HEK293T (cell line): ENCODE data around the gene VDR.

Experiments used
- CTCF ChIA-PET: fragments of 350-600 bp; formaldehyde crosslinking; extraction: SDS; loops from one replicate; lab custom pipeline; 2021; ENCODE audit warnings: antibody characterized with exemption, inconsistent platforms; lab: Yijun Ruan, JAX
- POLR2A ChIA-PET: fragments of 350-600 bp; formaldehyde crosslinking; extraction: SDS; loops from one replicate; lab custom pipeline; 2020; ENCODE audit warnings: antibody characterized with exemption, inconsistent platforms; lab: Yijun Ruan, JAX
- DNase-seq: peaks from one replicate; pipeline ENCODE4 v3.0.0; 2012; ENCODE audit warnings: mixed read lengths; ENCODE audit errors: extremely low spot score
- ARNT ChIP-seq: fragments of 450-650 bp; IDR thresholded peaks from 2 replicates; pipeline ENCODE4 v1.6.1; 2017; ENCODE audit warnings: mild to moderate bottlenecking
- BHLHE40 ChIP-seq: fragments of 450-650 bp; IDR thresholded peaks from 2 replicates; pipeline ENCODE4 v1.6.1; 2016; ENCODE audit warnings: mild to moderate bottlenecking, moderate library complexity, borderline replicate concordance
- CTBP1 ChIP-seq: fragments of 450-650 bp; IDR thresholded peaks from 2 replicates; pipeline ENCODE4 v1.6.1; 2016; ENCODE audit warnings: borderline replicate concordance
- ELF4 ChIP-seq: fragments of 450-650 bp; IDR thresholded peaks from 2 replicates; pipeline ENCODE4 v1.6.1; 2017; ENCODE audit warnings: antibody characterized with exemption
- FOXA1 ChIP-seq: fragments of 450-650 bp; IDR thresholded peaks from 2 replicates; pipeline ENCODE4 v1.6.1; 2016; ENCODE audit warnings: mild to moderate bottlenecking
- FOXK2 ChIP-seq: fragments of 450-650 bp; IDR thresholded peaks from 2 replicates; pipeline ENCODE4 v1.6.1; 2016; ENCODE audit warnings: mild to moderate bottlenecking
- FOXM1 ChIP-seq: fragments of 450-650 bp; IDR thresholded peaks from 2 replicates; pipeline ENCODE4 v1.6.1; 2017; ENCODE audit warnings: mild to moderate bottlenecking, borderline replicate concordance
- HDGF ChIP-seq: fragments of 450-650 bp; IDR thresholded peaks from 2 replicates; pipeline ENCODE4 v1.6.1; 2017; ENCODE audit warnings: antibody characterized with exemption, borderline replicate concordance
- L3MBTL2 ChIP-seq: fragments of 450-650 bp; conservative IDR thresholded peaks from 2 replicates; pipeline ENCODE4 v1.6.1; 2016; ENCODE audit warnings: mild to moderate bottlenecking
- LEF1 ChIP-seq: fragments of 450-650 bp; IDR thresholded peaks from 2 replicates; pipeline ENCODE4 v1.6.1; 2017; ENCODE audit warnings: mild to moderate bottlenecking, borderline replicate concordance
- NFRKB ChIP-seq: fragments of 450-650 bp; IDR thresholded peaks from 2 replicates; pipeline ENCODE4 v1.6.1; 2016; ENCODE audit warnings: mild to moderate bottlenecking, moderate library complexity
- PKNOX1 ChIP-seq: fragments of 450-650 bp; IDR thresholded peaks from 2 replicates; pipeline ENCODE4 v1.6.1; 2016
- SP1 ChIP-seq: fragments of 450-650 bp; IDR thresholded peaks from 2 replicates; pipeline ENCODE4 v1.6.1; 2017
- SUZ12 ChIP-seq: fragments of 450-650 bp; IDR thresholded peaks from 2 replicates; pipeline ENCODE4 v1.6.1; 2016; ENCODE audit warnings: mild to moderate bottlenecking
- TARDBP ChIP-seq: fragments of 450-650 bp; IDR thresholded peaks from 2 replicates; pipeline ENCODE4 v1.6.1; 2016
- ZNF384 ChIP-seq: fragments of 450-650 bp; IDR thresholded peaks from 2 replicates; pipeline ENCODE4 v1.6.1; 2016

Gene VDR

GRCh38 chr12:47876440-47876960, 28.3 kb downstream of the VDR start:
- DNase-seq: no peak
- TF ChIP-seq FOXM1: no peak
- POLR2A ChIA-PET: no interaction called here
- CTCF ChIA-PET: no interaction called here

DNA sequence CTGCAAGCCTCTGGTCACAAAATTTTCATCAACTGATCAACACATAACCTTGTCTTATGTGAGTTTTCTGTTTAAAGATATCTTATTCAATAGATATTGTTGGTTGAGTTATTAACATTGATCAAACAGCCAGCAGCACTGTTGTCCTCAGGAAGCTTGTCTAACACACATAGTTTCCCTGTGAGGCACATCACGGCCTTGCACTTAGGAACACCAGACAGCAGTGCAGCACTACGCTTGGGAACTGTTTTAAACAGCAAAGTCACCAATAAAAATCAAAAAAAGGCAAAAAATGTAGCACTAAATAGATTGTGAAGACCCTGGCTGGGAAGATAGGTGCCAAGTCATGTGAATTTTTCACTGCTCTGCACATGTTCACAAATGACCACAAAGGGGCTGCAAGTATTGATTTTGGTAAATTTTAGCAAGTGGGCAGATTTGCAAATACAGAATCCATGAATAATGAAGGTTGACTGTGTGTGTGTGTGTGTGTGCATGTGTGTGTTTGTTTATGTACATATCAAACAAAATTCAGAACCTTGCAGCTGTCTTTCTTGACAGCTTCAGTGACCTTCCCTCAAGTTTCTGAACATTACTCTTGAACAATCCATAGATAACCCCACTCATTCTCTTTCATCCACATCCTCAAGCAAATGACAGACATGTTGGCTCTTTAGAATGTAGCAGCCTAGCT, 28.9 kb downstream of the VDR start:
- no peak for DNase-seq
- CTCF ChIA-PET: no interaction called here
- no peak for TF ChIP-seq CTBP1
- no peak for TF ChIP-seq SUZ12
- no peak for TF ChIP-seq TARDBP
- POLR2A ChIA-PET: no interaction called here

- no peak for TF ChIP-seq SUZ12
- no peak for TF ChIP-seq ELF4
- TF ChIP-seq TARDBP: no peak
- TF ChIP-seq CTBP1: no peak
- TF ChIP-seq LEF1: no peak
- TF ChIP-seq HDGF: no peak
- TF ChIP-seq ZNF384: no peak
- TF ChIP-seq FOXK2: no peak
- no peak for TF ChIP-seq L3MBTL2
- DNase-seq: no peak
- POLR2A ChIA-PET: no interaction called here
- CTCF ChIA-PET: interaction anchor here (0.5 to 0.6 kb wide), 3 partner anchors 76 to 324 kb away, joined by 3 read pairs; no protein-coding TSS in a partner anchor
Observed at GRCh38 chr12:47874316-47874715, 30.5 kb downstream of the VDR start.

DNA sequence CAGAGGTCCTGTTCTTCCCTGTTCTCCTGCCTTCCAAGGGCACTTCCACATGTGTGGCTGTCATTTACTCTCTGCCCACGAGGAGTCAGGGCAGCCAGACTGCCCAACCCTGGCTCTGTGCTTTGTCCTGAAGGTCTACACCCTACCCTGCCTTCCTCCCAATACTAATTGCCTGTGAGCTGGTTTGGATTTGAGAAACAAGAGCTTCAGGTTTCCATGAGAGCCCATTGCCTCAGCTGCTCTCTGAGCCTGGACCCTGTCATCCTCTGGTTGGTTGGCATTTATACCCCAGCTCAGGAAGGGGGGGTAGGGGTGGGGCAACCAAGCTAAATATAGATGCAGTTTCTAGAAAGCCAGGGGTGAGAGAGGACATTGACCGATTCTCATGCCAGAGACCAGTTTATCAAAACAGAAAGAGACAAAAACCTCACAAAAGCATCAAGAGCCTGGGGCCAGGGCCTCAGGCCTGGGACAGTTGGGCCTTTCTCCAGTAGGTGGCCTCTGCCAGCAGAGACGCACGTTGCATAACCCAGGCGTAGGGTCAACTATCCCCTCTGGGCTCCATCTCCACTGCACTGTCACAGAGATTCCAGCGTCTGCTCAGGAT, 34.5 kb downstream of the VDR start:
- ChIA-PET POLR2A (no interaction called here), CTCF (interaction anchor here (0.5 to 1.7 kb wide), 6 partner anchors 9 to 79 kb away, joined by 3 to 10 read pairs (median 4); no protein-coding TSS in a partner anchor)
- TF ChIP-seq ZNF384: no peak
- no peak for TF ChIP-seq CTBP1
- no peak for TF ChIP-seq TARDBP
- no peak for TF ChIP-seq SP1
- TF ChIP-seq PKNOX1: no peak
- no peak for TF ChIP-seq BHLHE40
- TF ChIP-seq ELF4: no peak
- TF ChIP-seq HDGF: no peak
- no peak for TF ChIP-seq FOXM1
- no peak for TF ChIP-seq FOXA1
- TF ChIP-seq NFRKB: no peak
- no peak for TF ChIP-seq ARNT
- no peak for TF ChIP-seq FOXK2
- TF ChIP-seq LEF1: no peak
- TF ChIP-seq SUZ12: no peak
- TF ChIP-seq L3MBTL2: no peak
- peak; percentile 55 for DNase-seq

DNA sequence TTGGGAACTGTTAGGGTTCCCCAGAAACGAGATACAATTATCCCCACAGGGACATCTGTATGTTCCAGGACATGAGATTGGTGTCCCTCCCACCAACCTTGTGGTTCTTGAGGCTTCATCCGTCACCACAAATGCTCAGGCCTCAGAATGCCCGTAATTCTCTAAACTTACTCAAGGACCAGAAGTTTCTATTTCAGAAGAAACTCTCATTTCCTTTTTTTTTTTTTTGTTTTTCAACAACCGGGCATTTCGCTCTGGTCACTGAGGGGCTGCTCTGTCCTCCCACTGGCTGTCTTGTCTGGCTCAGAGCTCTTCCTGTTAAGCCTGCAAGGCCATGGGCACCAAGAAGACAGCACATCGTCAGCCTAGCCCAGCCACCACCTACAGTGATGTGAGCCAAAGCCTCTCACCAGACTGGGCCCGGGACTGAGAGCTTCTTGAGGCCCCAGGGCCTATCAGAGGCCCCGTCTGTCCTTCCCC, 36.2 kb downstream of the VDR start:
- ChIA-PET CTCF (no interaction called here), POLR2A (no interaction called here)
- DNase-seq: no peak

GRCh38 chr12:47868041-47868440, 36.8 kb downstream of the VDR start:
- ChIA-PET POLR2A (no interaction called here), CTCF (no interaction called here)
- no peak for DNase-seq
- TF ChIP-seq FOXM1 (no peak), L3MBTL2 (no peak), HDGF (no peak), ELF4 (no peak), FOXK2 (no peak), FOXA1 (no peak), BHLHE40 (no peak), CTBP1 (no peak)

More for the DNA sequence above, 36.2 kb downstream of the VDR start:
- TF ChIP-seq NFRKB (no peak), FOXM1 (no peak), ARNT (no peak), FOXK2 (no peak), PKNOX1 (no peak), SP1 (no peak), HDGF (no peak), BHLHE40 (no peak), L3MBTL2 (no peak), TARDBP (no peak), ELF4 (no peak)

GRCh38 chr12:47867495-47867941, 37.3 kb downstream of the VDR start:
- DNase-seq: no peak
- TF ChIP-seq HDGF (no peak), FOXA1 (no peak), ELF4 (no peak), PKNOX1 (no peak), FOXM1 (no peak), LEF1 (no peak), FOXK2 (no peak), ARNT (no peak), L3MBTL2 (no peak), SUZ12 (no peak), CTBP1 (no peak), ZNF384 (no peak), NFRKB (no peak)
- ChIA-PET POLR2A (no interaction called here), CTCF (no interaction called here)
